Mesothelial cell of epicardium (in vitro differentiated cells): Measurements from ENCODE around the gene CLIP1. TPM values are rescaled to one million over a fixed set of nuclear protein-coding genes. Genes with fewer than 3 reads are reported as not detected.
A peak's percentile ranks its signal among the peaks of the same experiment; 100 is the strongest.

Experiments
- DNase-seq, 2 experiments: peaks; one replicate each; pipeline ENCODE4 v3.0.0; 2021; ENCODE audit warnings: low spot score in 2 of 2; ENCODE audit not compliant: unreplicated experiment in 2 of 2
- H3K27ac Mint-ChIP-seq: 2 replicates; pipeline ENCODE4 v1.8.0; 2021; ENCODE audit warnings: mixed read lengths
- H3K27me3 Mint-ChIP-seq: 2 replicates; pipeline ENCODE4 v1.8.0; 2021; ENCODE audit warnings: low read depth, mixed read lengths
- H3K36me3 Mint-ChIP-seq: 2 replicates; pipeline ENCODE4 v1.8.0; 2021; ENCODE audit warnings: mixed read lengths
- H3K4me1 Mint-ChIP-seq: 2 replicates; pipeline ENCODE4 v1.8.0; 2021; ENCODE audit warnings: mixed read lengths
- H3K4me3 Mint-ChIP-seq: 2 replicates; pipeline ENCODE4 v1.8.0; 2021; ENCODE audit warnings: mild to moderate bottlenecking, moderate library complexity, mixed read lengths
- H3K9me3 Mint-ChIP-seq: 2 replicates; pipeline ENCODE4 v1.8.0; 2021; ENCODE audit warnings: mixed read lengths
- CTCF ChIP-seq: fragments of 200-600 bp; sonication (generic); IDR thresholded peaks from one replicate; pipeline ENCODE4 v1.5.0; 2021; ENCODE audit warnings: antibody characterized with exemption; ENCODE audit not compliant: unreplicated experiment
- total RNA-seq: library from RNA; stranded (reverse); gene quantifications from 3 replicates; pipeline ENCODE4 v1.2.1, GENCODE V29; 2021

The CLIP1 gene
- total RNA-seq, 1 donor from 2014 or later: 65.2 TPM

- no peak overlapping the region for H3K4me3 Mint-ChIP-seq
- H3K4me1 Mint-ChIP-seq: no peaks in the 10 kb centered on the region
- no peak for TF ChIP-seq CTCF
- H3K9me3 Mint-ChIP-seq: no peaks in the 10 kb centered on the region
- peaks cover 26% of the 10 kb centered on the region for H3K36me3 Mint-ChIP-seq
- no peak for DNase-seq
- H3K27ac Mint-ChIP-seq: no peak overlapping the region
- H3K27me3 Mint-ChIP-seq: no peaks in the 10 kb centered on the region
These were observed 189.8 kb downstream of the CLIP1 start for GRCh38 chr12:122232691-122233090.

- no peak for TF ChIP-seq CTCF
- Mint-ChIP-seq H3K4me3 (no peak overlapping the region), H3K27ac (no peak overlapping the region), H3K9me3 (no peaks in the 10 kb centered on the region), H3K36me3 (peaks cover 22% of the 10 kb centered on the region), H3K27me3 (no peaks in the 10 kb centered on the region), H3K4me1 (no peaks in the 10 kb centered on the region)
- no peak for DNase-seq
These were observed 191.7 kb downstream of the CLIP1 start for GRCh38 chr12:122230798-122231197.

- TF ChIP-seq CTCF: no peak
- Mint-ChIP-seq H3K9me3 (no peaks in the 10 kb centered on the region), H3K4me3 (no peak overlapping the region), H3K4me1 (peaks cover 17% of the 10 kb centered on the region), H3K27me3 (no peaks in the 10 kb centered on the region), H3K27ac (no peak overlapping the region), H3K36me3 (peaks cover 13% of the 10 kb centered on the region)
- no peak for DNase-seq
These were observed 194.4 kb downstream of the CLIP1 start for GRCh38 chr12:122228092-122228491.

GRCh38 chr12:122227341-122227740 lies 195.1 kb downstream of the CLIP1 start:
- no peak overlapping the region for H3K27ac Mint-ChIP-seq
- no peak for DNase-seq
- peaks cover 14% of the 10 kb centered on the region for H3K36me3 Mint-ChIP-seq
- peaks cover 22% of the 10 kb centered on the region for H3K4me1 Mint-ChIP-seq
- no peaks in the 10 kb centered on the region for H3K27me3 Mint-ChIP-seq
- no peak overlapping the region for H3K4me3 Mint-ChIP-seq
- no peaks in the 10 kb centered on the region for H3K9me3 Mint-ChIP-seq
- TF ChIP-seq CTCF: no peak

GRCh38 chr12:122226366-122227125 lies 195.9 kb downstream of the CLIP1 start:
- peak overlapping the region; percentile 17 for H3K4me3 Mint-ChIP-seq
- DNase-seq: no peak
- H3K9me3 Mint-ChIP-seq: no peaks in the 10 kb centered on the region
- no peak overlapping the region for H3K27ac Mint-ChIP-seq
- no peak for TF ChIP-seq CTCF
- peaks cover 12% of the 10 kb centered on the region for H3K36me3 Mint-ChIP-seq
- H3K4me1 Mint-ChIP-seq: peaks cover 22% of the 10 kb centered on the region
- H3K27me3 Mint-ChIP-seq: no peaks in the 10 kb centered on the region
